Measurements from ENCODE around the gene FAM174C. TPM values are rescaled to one million over a fixed set of nuclear protein-coding genes. Genes with fewer than 3 reads are reported as not detected.

FAM174C gene
- total and polyA plus RNA-seq, 12 donors: 8.2 to 70.2 (median 13.4) TPM

- 92 to 93% methylated on average over 20 of the region's 20 CpGs for WGBS, 2 donors
- Histone ChIP-seq H3K27ac (no peak overlapping the region), H3K36me3 (no peaks in the 10 kb centered on the region), H3K4me1 (no peaks in the 10 kb centered on the region), H3K4me3 (no peak overlapping the region), H3K9me3 (no peaks in the 10 kb centered on the region), H3K27me3 (peaks cover 0 to 28% (median 15%) of the 10 kb centered on the region in 7 donors)
- DNase-seq (no peak), ATAC-seq (no peak)
- intact Hi-C loops (cut with DNase I): no loop called here
- TF ChIP-seq CTCF (IDR thresholded peaks at IDR 0.05): no peak
These were observed 32.5 kb downstream of the FAM174C start for GRCh38 chr19:1307755-1308303.

GRCh38 chr19:1308718-1309117 lies 33.4 kb downstream of the FAM174C start:
- no peak for ATAC-seq
- no peak overlapping the region for H3K4me3 ChIP-seq
- H3K36me3 ChIP-seq: no peaks in the 10 kb centered on the region
- no peaks in the 10 kb centered on the region for H3K4me1 ChIP-seq
- H3K9me3 ChIP-seq: no peaks in the 10 kb centered on the region
- DNase-seq: no peak
- TF ChIP-seq CTCF (IDR thresholded peaks at IDR 0.05): no peak
- H3K27me3 ChIP-seq: peaks cover 0 to 35% (median 22%) of the 10 kb centered on the region in 7 donors
- WGBS, 2 donors: 49 to 53% methylated on average over 11 of the region's 11 CpGs
- intact Hi-C loops (cut with DNase I): no loop called here
- H3K27ac ChIP-seq: no peak overlapping the region

GRCh38 chr19:1309977-1310852 lies 34.9 kb downstream of the FAM174C start:
- intact Hi-C loops (cut with DNase I): loop anchor here in 1 of 10 donors (10.0 kb wide), 1 partner anchor 215 kb away; the partner anchor contains the start of gene PLK5
- 74 to 79% methylated on average over 28 of the region's 28 CpGs for WGBS, 2 donors
- ATAC-seq: no peak

More at GRCh38 chr19:1309977-1310852, 34.9 kb downstream of the FAM174C start:
- H3K4me1 ChIP-seq: peaks cover 0 to under 1% (median 0%) of the 10 kb centered on the region in 9 donors
- no peak overlapping the region for H3K27ac ChIP-seq
- no peak for DNase-seq
- no peaks in the 10 kb centered on the region for H3K9me3 ChIP-seq
- H3K4me3 ChIP-seq: no peak overlapping the region
- no peaks in the 10 kb centered on the region for H3K36me3 ChIP-seq
- no peak for TF ChIP-seq CTCF (IDR thresholded peaks at IDR 0.05)
- peaks cover 0 to 50% (median 36%) of the 10 kb centered on the region in 7 donors for H3K27me3 ChIP-seq
